ENCODE measurements around the gene PTPN3.
"Not testable (repeated sequence)": the region's sequence is repeated elsewhere in the genome, so short reads cannot be mapped to it uniquely, and the experiment has no call there.

Gene PTPN3

GRCh38 chr9:109385499-109385898 is 112.6 kb downstream of the PTPN3 start:
- Mint-ChIP-seq H3K4me3 (no peak overlapping the region), H3K9me3 (no peaks in the 10 kb centered on the region), H3K36me3 (no peaks in the 10 kb centered on the region), H3K4me1 (peaks cover 5% of the 10 kb centered on the region), H3K27ac (no peak overlapping the region)
- DNase-seq (ENCODE audit: low spot score in 2 of 2) (no peak), ATAC-seq (no peak)

- no peaks in the 10 kb centered on the region for H3K36me3 Mint-ChIP-seq
- H3K9me3 Mint-ChIP-seq, result no peaks in the 10 kb centered on the region
- no peak overlapping the region for H3K4me3 Mint-ChIP-seq
- H3K4me1 Mint-ChIP-seq, result peaks cover 5% of the 10 kb centered on the region
- ATAC-seq (no peak), DNase-seq (ENCODE audit: low spot score in 2 of 2) (no peak)
- no peak overlapping the region for H3K27ac Mint-ChIP-seq
These were observed 114.2 kb downstream of the PTPN3 start for GRCh38 chr9:109383947-109384346.

DNA sequence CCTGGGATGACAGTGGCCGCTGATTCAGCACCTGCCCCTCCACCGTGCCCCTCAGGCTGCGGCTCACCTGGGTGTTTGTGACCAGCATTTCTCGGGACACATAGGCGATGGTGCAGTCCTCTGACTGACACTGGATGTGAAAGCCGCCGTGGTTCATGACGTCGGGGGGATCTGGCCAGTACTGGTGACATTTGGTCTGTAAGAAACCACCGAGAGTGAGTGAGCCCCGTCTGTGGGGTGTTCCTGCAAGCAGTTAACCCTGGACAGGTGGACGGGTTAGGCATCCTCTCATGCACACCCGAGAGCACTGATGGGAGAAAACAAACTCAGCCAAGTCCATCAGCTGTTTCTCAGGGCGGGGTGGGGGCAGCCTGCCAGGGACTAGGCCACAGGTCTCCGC is 114.8 kb downstream of the PTPN3 start:
- Mint-ChIP-seq H3K36me3 (no peaks in the 10 kb centered on the region), H3K4me3 (no peak overlapping the region), H3K27ac (no peak overlapping the region), H3K9me3 (no peaks in the 10 kb centered on the region), H3K4me1 (peaks cover 5% of the 10 kb centered on the region)
- ATAC-seq (no peak), DNase-seq (ENCODE audit: low spot score in 2 of 2) (no peak)

DNA sequence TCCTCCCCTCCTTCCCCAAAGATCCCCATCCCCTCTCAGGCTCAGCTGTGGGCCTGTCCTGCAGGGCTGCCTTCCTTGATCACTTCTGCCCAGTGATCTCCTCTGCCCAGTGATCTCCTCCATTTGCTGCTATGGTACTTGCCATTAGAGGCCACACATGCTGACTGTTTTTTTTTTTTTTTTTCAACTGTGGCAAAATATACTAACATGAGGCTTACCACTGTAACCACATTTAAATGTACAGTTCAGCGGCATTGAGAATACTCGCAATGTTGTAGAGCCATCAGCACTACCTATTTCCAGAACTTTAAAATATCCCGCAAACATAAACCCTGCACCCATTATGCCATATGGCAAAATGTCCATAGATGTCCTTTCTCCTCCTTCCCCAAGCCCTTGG is 115.5 kb downstream of the PTPN3 start:
- ATAC-seq, result no peak
- Mint-ChIP-seq H3K4me1 (peaks cover 5% of the 10 kb centered on the region), H3K27ac (no peak overlapping the region), H3K36me3 (no peaks in the 10 kb centered on the region), H3K9me3 (no peaks in the 10 kb centered on the region), H3K4me3 (no peak overlapping the region)
- DNase-seq (ENCODE audit: low spot score in 2 of 2), result no peak

DNA sequence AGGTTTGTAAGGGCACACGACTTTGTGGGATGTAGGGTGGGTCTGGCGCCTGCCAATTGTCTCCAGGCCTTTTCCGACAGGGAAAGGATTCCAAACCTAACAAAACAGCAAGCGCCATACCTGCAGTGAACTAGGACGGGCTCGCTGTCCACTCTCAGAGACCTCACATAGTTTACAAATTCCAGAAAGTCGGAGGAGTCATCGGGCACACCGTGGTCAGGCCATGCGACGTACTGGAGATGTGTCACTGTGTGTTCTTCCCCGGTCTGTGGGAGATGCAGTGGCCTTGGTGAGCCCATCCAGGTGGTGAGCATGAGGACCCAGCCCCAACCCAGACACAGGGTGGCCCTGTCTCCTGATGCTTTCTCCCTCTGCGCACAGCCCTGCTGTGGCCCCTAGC is 115.9 kb downstream of the PTPN3 start:
- no peaks in the 10 kb centered on the region for H3K36me3 Mint-ChIP-seq
- H3K27ac Mint-ChIP-seq, result no peak overlapping the region
- H3K4me1 Mint-ChIP-seq, result peaks cover 5% of the 10 kb centered on the region
- no peak for ATAC-seq
- H3K4me3 Mint-ChIP-seq, result no peak overlapping the region
- no peaks in the 10 kb centered on the region for H3K9me3 Mint-ChIP-seq
- DNase-seq (ENCODE audit: low spot score in 2 of 2), result no peak

GRCh38 chr9:109381011-109381729 is 116.9 kb downstream of the PTPN3 start:
- DNase-seq (ENCODE audit: low spot score in 2 of 2) (no peak), ATAC-seq (peak; percentile 55)
- Mint-ChIP-seq H3K4me1 (no peaks in the 10 kb centered on the region), H3K36me3 (no peaks in the 10 kb centered on the region), H3K9me3 (no peaks in the 10 kb centered on the region), H3K4me3 (no peak overlapping the region), H3K27ac (no peak overlapping the region)

DNA sequence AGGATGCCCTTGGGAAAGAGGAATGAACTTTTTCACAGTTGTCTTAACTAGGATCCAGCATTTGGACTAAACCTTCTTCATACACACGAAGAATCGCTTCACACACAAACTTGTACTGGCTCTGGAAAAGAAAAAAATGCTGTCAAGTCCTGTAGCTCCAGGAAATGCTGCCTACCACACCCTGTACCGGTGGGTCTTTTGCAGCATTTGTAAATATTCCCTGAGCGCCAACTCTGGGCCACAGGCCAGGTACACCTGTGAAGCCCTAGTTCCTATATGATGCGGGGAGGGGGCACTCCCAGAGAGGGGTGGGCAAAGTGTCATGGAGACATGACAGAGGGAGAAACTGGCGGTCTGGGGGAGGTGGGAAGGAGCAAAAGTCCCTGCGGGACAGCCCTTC is 118.6 kb downstream of the PTPN3 start:
- H3K4me3 Mint-ChIP-seq, result no peak overlapping the region
- ATAC-seq (no peak), DNase-seq (ENCODE audit: low spot score in 2 of 2) (no peak)
- no peaks in the 10 kb centered on the region for H3K4me1 Mint-ChIP-seq
- no peaks in the 10 kb centered on the region for H3K9me3 Mint-ChIP-seq
- no peak overlapping the region for H3K27ac Mint-ChIP-seq
- H3K36me3 Mint-ChIP-seq, result no peaks in the 10 kb centered on the region

- no peak overlapping the region for H3K27ac Mint-ChIP-seq
- H3K36me3 Mint-ChIP-seq, result no peaks in the 10 kb centered on the region
- no peak overlapping the region for H3K4me3 Mint-ChIP-seq
- no peaks in the 10 kb centered on the region for H3K9me3 Mint-ChIP-seq
- no peaks in the 10 kb centered on the region for H3K4me1 Mint-ChIP-seq
- no peak for DNase-seq (ENCODE audit: low spot score in 2 of 2)
- ATAC-seq, result no peak
These were observed 119.8 kb downstream of the PTPN3 start for GRCh38 chr9:109378316-109378715.

DNA sequence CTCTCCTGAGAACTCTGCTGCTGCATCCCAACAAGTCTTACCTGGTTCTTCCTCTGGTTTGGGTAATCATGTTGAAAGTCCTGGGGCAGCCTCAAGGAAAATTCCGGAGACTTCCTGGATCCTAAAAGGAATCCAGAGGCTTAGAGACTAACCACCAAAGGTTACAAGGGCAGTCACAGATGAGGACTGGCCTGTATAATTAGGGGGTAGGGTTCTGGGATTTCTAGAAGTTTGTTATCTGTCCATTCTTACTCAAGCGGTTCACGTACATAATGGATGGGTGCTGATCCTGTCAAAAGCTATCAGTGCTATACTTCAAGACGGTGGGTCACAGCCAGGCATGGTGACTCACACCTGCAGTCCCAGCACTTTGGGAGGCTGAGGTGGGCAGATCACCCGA is 125.9 kb downstream of the PTPN3 start:
- Mint-ChIP-seq H3K4me3 (no peak overlapping the region), H3K27ac (no peak overlapping the region), H3K36me3 (no peaks in the 10 kb centered on the region), H3K4me1 (no peaks in the 10 kb centered on the region), H3K9me3 (no peaks in the 10 kb centered on the region)
- ATAC-seq (no peak), DNase-seq (ENCODE audit: low spot score in 2 of 2) (no peak)

- Mint-ChIP-seq H3K4me3 (no peak overlapping the region), H3K27ac (no peak overlapping the region), H3K9me3 (no peaks in the 10 kb centered on the region), H3K36me3 (no peaks in the 10 kb centered on the region), H3K4me1 (no peaks in the 10 kb centered on the region)
- ATAC-seq (no peak), DNase-seq (ENCODE audit: low spot score in 2 of 2) (no peak)
These were observed 126.7 kb downstream of the PTPN3 start for GRCh38 chr9:109371374-109371773.

DNA sequence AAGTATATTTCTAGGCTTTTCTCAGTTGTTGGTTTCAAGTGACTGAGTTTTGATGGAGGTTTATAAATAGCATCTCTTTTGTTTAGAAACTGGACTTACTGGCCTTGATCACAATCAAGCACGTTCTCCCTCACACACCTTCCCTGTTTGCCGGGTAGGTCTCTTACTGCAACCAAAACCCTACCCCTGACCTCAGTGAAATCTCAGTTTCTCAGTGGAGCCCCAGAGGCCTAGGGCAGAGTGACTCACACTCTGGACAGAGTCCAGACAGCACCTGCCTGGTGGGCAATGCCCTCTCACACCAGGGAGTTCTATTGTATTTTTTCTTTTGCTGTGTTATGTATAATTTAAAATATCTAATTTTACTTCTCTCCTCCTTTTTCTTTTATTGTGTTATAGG is 128.8 kb downstream of the PTPN3 start:
- no peaks in the 10 kb centered on the region for H3K4me1 Mint-ChIP-seq
- no peak overlapping the region for H3K27ac Mint-ChIP-seq
- no peak for ATAC-seq
- H3K36me3 Mint-ChIP-seq, result no peaks in the 10 kb centered on the region
- no peaks in the 10 kb centered on the region for H3K9me3 Mint-ChIP-seq
- H3K4me3 Mint-ChIP-seq, result no peak overlapping the region
- DNase-seq (ENCODE audit: low spot score in 2 of 2), result no peak

DNA sequence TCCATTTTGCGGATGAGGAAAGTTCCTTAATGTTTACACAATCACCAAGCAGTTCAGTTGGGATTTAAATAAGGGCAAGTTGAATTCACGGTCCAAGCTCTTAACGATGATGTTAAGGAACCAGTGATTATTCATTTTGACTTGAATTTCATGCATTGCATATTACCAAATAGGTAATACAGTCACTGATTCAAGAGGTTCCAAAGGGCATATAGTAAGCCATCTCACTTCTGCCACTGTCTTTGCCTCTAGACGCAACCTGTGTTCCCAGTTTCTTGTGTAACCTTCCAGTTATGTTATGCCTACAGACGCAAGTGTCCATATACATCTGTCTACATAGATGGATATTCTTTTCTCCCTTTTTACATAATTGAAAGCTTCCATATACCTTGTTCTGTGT is 137.3 kb downstream of the PTPN3 start:
- Mint-ChIP-seq H3K9me3 (no peaks in the 10 kb centered on the region), H3K4me1 (no peaks in the 10 kb centered on the region), H3K27ac (no peak overlapping the region), H3K36me3 (no peaks in the 10 kb centered on the region), H3K4me3 (no peak overlapping the region)
- ATAC-seq (no peak), DNase-seq (ENCODE audit: low spot score in 2 of 2) (no peak)

- H3K36me3 Mint-ChIP-seq; H3K4me1 Mint-ChIP-seq; H3K9me3 Mint-ChIP-seq; H3K27ac Mint-ChIP-seq; H3K4me3 Mint-ChIP-seq; ATAC-seq; DNase-seq (ENCODE audit: low spot score in 2 of 2): not testable (repeated sequence)
These were observed 139.0 kb downstream of the PTPN3 start for GRCh38 chr9:109358968-109359603.

- no peak for ATAC-seq
- Mint-ChIP-seq H3K27ac (no peak overlapping the region), H3K36me3 (no peaks in the 10 kb centered on the region), H3K9me3 (peaks cover 2% of the 10 kb centered on the region), H3K4me3 (no peak overlapping the region), H3K4me1 (no peaks in the 10 kb centered on the region)
- no peak for DNase-seq (ENCODE audit: low spot score in 2 of 2)
These were observed 142.4 kb downstream of the PTPN3 start for GRCh38 chr9:109355564-109356297.

DNA sequence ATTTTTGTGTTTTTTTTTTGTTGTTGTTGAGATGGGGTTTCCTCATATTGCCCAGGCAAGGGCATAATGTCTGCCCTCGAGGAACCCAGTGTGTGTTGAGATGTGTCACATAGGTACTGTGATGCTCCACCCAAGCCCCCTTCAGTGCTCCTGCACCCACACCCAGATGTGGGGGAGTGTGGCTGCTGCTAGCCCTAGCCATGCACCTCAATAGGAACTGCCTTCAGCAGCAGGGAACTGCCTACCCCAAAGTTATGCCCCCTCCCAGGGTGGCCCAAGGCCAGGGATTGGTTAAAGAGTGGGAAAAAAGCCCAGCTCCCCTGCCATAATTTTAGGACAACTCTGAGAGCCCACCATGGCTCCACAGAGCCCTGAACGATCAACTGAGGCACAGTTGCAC is 143.9 kb downstream of the PTPN3 start:
- no peak for ATAC-seq
- Mint-ChIP-seq H3K36me3 (no peaks in the 10 kb centered on the region), H3K4me3 (no peak overlapping the region), H3K9me3 (peaks cover 2% of the 10 kb centered on the region), H3K27ac (no peak overlapping the region), H3K4me1 (no peaks in the 10 kb centered on the region)
- DNase-seq (ENCODE audit: low spot score in 2 of 2), result no peak

GRCh38 chr9:109351032-109351431 is 147.1 kb downstream of the PTPN3 start:
- no peak for ATAC-seq
- peaks cover 2% of the 10 kb centered on the region for H3K9me3 Mint-ChIP-seq
- H3K4me3 Mint-ChIP-seq, result no peak overlapping the region
- H3K27ac Mint-ChIP-seq, result no peak overlapping the region
- no peaks in the 10 kb centered on the region for H3K36me3 Mint-ChIP-seq
- H3K4me1 Mint-ChIP-seq, result no peaks in the 10 kb centered on the region
- DNase-seq (ENCODE audit: low spot score in 2 of 2), result no peak

Data from stimulated activated effector memory CD8-positive, alpha-beta T cell treated with anti-CD3 and anti-CD28 coated beads, Interleukin-12 subunit alpha, Interleukin-12 subunit beta, amount 100 ng/mL, for 72 hours (primary cell).